Endothelial cell of umbilical vein (primary cell): Measurements from ENCODE around the gene ALKBH2. TPM values are rescaled to one million over a fixed set of nuclear protein-coding genes. Genes with fewer than 3 reads are reported as not detected.

ENCODE experiments used
- BruUV-seq: library from RNA; stranded (reverse); fragments of 400-500 nt; replicated peaks from 2 replicates; lab custom pipeline; 2021; lab: Mats Ljungman, UMichigan
- CTCF ChIA-PET: fragments of 300-600, 350-600 bp; sonication (Branson Sonifier 250); formaldehyde crosslinking; loops from one replicate; lab custom pipeline; 2021; ENCODE audit warnings: antibody characterized with exemption, inconsistent platforms; lab: Charles Lee
- POLR2A ChIA-PET: fragments of 300-600, 350-600 bp; sonication (Branson Sonifier 250); formaldehyde crosslinking; loops from one replicate; lab custom pipeline; 2021; ENCODE audit warnings: antibody characterized with exemption, inconsistent platforms; lab: Charles Lee
- DNase-seq: peaks from one replicate; pipeline ENCODE4 v3.0.0-alpha.2; 2011; ENCODE audit warnings: low read depth, low spot score
- FAIRE-seq: peaks from 2 replicates; lab custom pipeline; 2011; peaks lifted over from hg19 to GRCh38; lab: Jason Lieb, UNC
- H2AFZ ChIP-seq: 2 replicates; pipeline ENCODE4 v1.6.0; 2012; ENCODE audit warnings: low read depth, low read length, control low read depth, inconsistent platforms
- H3K27ac ChIP-seq: 2 replicates; pipeline ENCODE4 v1.5.1; 2011; ENCODE audit warnings: low read depth, mild to moderate bottlenecking, control low read depth, low read length, moderate library complexity; ENCODE audit not compliant: insufficient read depth
- H3K27me3 ChIP-seq, 2 experiments: 2 replicates each; pipeline versions ENCODE4 v1.6.0 to v1.6.1; 2011; ENCODE audit warnings: low read length in 2 of 2, mixed read lengths in 1 of 2; ENCODE audit not compliant: control insufficient read depth in 2 of 2, insufficient read depth in 2 of 2
- H3K36me3 ChIP-seq, 2 experiments: 2 replicates in 1 of 2; 3 replicates in 1 of 2; pipeline ENCODE4 v1.5.1; 2011; ENCODE audit warnings: low read length in 2 of 2, mild to moderate bottlenecking in 1 of 2, moderate library complexity in 1 of 2; ENCODE audit not compliant: control insufficient read depth in 2 of 2, insufficient read depth in 2 of 2; ENCODE audit errors: extremely low read depth in 1 of 2
- H3K4me1 ChIP-seq: 3 replicates; pipeline ENCODE4 v1.5.1; 2011; ENCODE audit warnings: mild to moderate bottlenecking, low read length; ENCODE audit not compliant: control insufficient read depth, insufficient read depth; ENCODE audit errors: extremely low read depth
- H3K4me2 ChIP-seq: 2 replicates; pipeline ENCODE4 v1.6.1; 2011; ENCODE audit warnings: low read length, control low read depth, mixed read lengths; ENCODE audit not compliant: insufficient read depth
- H3K4me3 ChIP-seq, 3 experiments: fragments of 200-600 bp in 1 of 3; sonication (generic), shearing (Covaris generic) in 1 of 3; replicated peaks in 1 of 3; 2 replicates each; pipeline ENCODE4 v1.5.1; 2011 to 2016; ENCODE audit warnings: control low read depth in 3 of 3, low read length in 3 of 3, mild to moderate bottlenecking in 2 of 3, inconsistent platforms in 1 of 3, low read depth in 1 of 3, moderate library complexity in 1 of 3; ENCODE audit not compliant: insufficient read depth in 1 of 3
- H3K79me2 ChIP-seq: 2 replicates; pipeline ENCODE4 v1.6.0; 2012; ENCODE audit warnings: low read length, inconsistent platforms; ENCODE audit not compliant: control insufficient read depth, insufficient read depth
- H3K9ac ChIP-seq: replicated peaks from 2 replicates; pipeline ENCODE3; 2011; ENCODE audit warnings: low read length, control low read depth; ENCODE audit not compliant: insufficient read depth; ENCODE audit errors: extremely low read depth
- H3K9me1 ChIP-seq: replicated peaks from 3 replicates; pipeline ENCODE4 v1.6.0; 2011; ENCODE audit warnings: mild to moderate bottlenecking, low read length; ENCODE audit not compliant: control insufficient read depth, insufficient read depth; ENCODE audit errors: extremely low read depth
- H3K9me3 ChIP-seq: replicated peaks from 2 replicates; pipeline ENCODE4 v1.5.1; 2012; ENCODE audit warnings: low read length, inconsistent platforms; ENCODE audit not compliant: control insufficient read depth, insufficient read depth
- H4K20me1 ChIP-seq: replicated peaks from 2 replicates; pipeline ENCODE3; 2011; ENCODE audit warnings: mild to moderate bottlenecking, low read length; ENCODE audit not compliant: control insufficient read depth, insufficient read depth; ENCODE audit errors: extremely low read depth
- EZH2 ChIP-seq: IDR thresholded peaks from 2 replicates; pipeline ENCODE4 v1.6.1; 2012; ENCODE audit warnings: borderline replicate concordance, low read depth, mild to moderate bottlenecking, moderate library complexity, low read length, inconsistent platforms; ENCODE audit not compliant: severe bottlenecking
- FOS ChIP-seq: IDR thresholded peaks from 2 replicates; pipeline ENCODE4 v1.6.1; 2011; ENCODE audit warnings: mild to moderate bottlenecking, low read length, moderate library complexity, borderline replicate concordance; ENCODE audit not compliant: insufficient read depth
- GATA2 ChIP-seq: IDR thresholded peaks from 2 replicates; pipeline ENCODE4 v1.7.0; 2011; ENCODE audit warnings: low read depth, mild to moderate bottlenecking, moderate library complexity, mixed read lengths, low read length; ENCODE audit not compliant: insufficient read length, insufficient read depth
- MYC ChIP-seq: IDR thresholded peaks from one replicate; pipeline ENCODE4 v1.6.1; 2011; ENCODE audit warnings: mild to moderate bottlenecking, low read depth, low read length
- POLR2A ChIP-seq: IDR thresholded peaks from 2 replicates; pipeline ENCODE4 v1.6.1; 2012; ENCODE audit warnings: low read depth, mild to moderate bottlenecking, control low read depth, low read length
- POLR2AphosphoS5 ChIP-seq: IDR thresholded peaks from 2 replicates; pipeline ENCODE4 v1.6.1; 2012; ENCODE audit warnings: low read depth, mild to moderate bottlenecking, control low read depth, low read length, moderate library complexity; ENCODE audit not compliant: insufficient read depth
- dilution Hi-C: fragments of 300-500 bp; cut with MboI; formaldehyde crosslinking; loops from one replicate; pipeline ENCODE4 v1.15.0; 2019; ENCODE audit warnings: low sequenced_read_pairs; ENCODE audit not compliant: extremely low pct_ligation_motif_present
- intact Hi-C: fragments of 100-400 bp; cut with micrococcal nuclease; formaldehyde crosslinking; loops from one replicate; pipeline ENCODE4 v1.10.0; 2022
- polyA plus RNA-seq, 4 experiments: library from polyadenylated mRNA; depleted of rRNA in 3 of 4; stranded (reverse) in 3 of 4; unstranded in 1 of 4; fragments of >200 nt; gene quantifications; 2 replicates each; pipeline versions ENCODE4 v1.2.1 to v1.2.3, GENCODE V29; 2011 to 2012; ENCODE audit warnings: missing spikeins in 1 of 4
- total RNA-seq: library from RNA; stranded (reverse); gene quantifications from 2 replicates; pipeline ENCODE4 v1.2.3, GENCODE V29; 2021
- TF ChIP-seq, protein P1 (sequence below), 2 donors: IDR thresholded peaks; 1 replicate in 1 of 2; 2 replicates in 1 of 2; pipeline ENCODE4 v1.5.1; 2011; ENCODE audit warnings: low read length in 2 of 2, mild to moderate bottlenecking in 2 of 2, moderate library complexity in 2 of 2, control low read depth in 1 of 2, inconsistent platforms in 1 of 2, low read depth in 1 of 2; ENCODE audit not compliant: insufficient read depth in 1 of 2; ENCODE audit errors: extremely low read depth in 1 of 2
- TF ChIP-seq, protein P2 (sequence below): IDR thresholded peaks from 2 replicates; pipeline ENCODE4 v1.6.1; 2011; ENCODE audit not compliant: insufficient read depth, insufficient read length

Gene ALKBH2
- total and polyA plus RNA-seq, 2 donors (not counting 3 experiments of a cell fraction or from before 2014, with no cell fraction given): 5.4 to 7.3 TPM

DNA sequence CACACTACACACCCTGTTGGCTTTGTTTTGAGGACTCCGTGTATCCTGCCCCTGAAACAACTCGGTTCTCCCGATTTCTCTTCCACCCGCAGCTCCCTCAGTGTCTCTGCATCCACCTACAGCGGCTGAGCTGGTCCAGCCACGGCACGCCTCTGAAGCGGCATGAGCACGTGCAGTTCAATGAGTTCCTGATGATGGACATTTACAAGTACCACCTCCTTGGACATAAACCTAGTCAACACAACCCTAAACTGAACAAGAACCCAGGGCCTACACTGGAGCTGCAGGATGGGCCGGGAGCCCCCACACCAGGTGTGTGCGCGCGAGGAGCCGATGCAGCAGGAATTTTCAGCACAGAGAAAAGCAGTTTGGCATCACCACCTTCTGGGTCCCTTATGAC is 10.5 kb downstream of the ALKBH2 start:
- dilution Hi-C loops: no loop called here
- BruUV-seq: no TSS peak
- intact Hi-C loops: no loop called here
- no peaks in the 10 kb centered on the region for H3K4me1 ChIP-seq
- H3K9me1 ChIP-seq: no peaks in the 10 kb centered on the region
- no peaks in the 10 kb centered on the region for H4K20me1 ChIP-seq
- FAIRE-seq: no peak
- no peak overlapping the region for H2AFZ ChIP-seq
- no peak overlapping the region for H3K4me3 ChIP-seq
- no peaks in the 10 kb centered on the region for H3K27me3 ChIP-seq
- no peak overlapping the region for H3K9ac ChIP-seq
- H3K27ac ChIP-seq: no peak overlapping the region
- no peaks in the 10 kb centered on the region for H3K9me3 ChIP-seq
- POLR2A ChIA-PET: no interaction called here
- no peak for DNase-seq
- CTCF ChIA-PET: no interaction called here
- no peak overlapping the region for H3K4me2 ChIP-seq
- no peak for TF ChIP-seq MYC
- no peak for TF ChIP-seq POLR2A
- TF ChIP-seq FOS: no peak
- TF ChIP-seq GATA2: no peak
- TF ChIP-seq, protein P1, sequence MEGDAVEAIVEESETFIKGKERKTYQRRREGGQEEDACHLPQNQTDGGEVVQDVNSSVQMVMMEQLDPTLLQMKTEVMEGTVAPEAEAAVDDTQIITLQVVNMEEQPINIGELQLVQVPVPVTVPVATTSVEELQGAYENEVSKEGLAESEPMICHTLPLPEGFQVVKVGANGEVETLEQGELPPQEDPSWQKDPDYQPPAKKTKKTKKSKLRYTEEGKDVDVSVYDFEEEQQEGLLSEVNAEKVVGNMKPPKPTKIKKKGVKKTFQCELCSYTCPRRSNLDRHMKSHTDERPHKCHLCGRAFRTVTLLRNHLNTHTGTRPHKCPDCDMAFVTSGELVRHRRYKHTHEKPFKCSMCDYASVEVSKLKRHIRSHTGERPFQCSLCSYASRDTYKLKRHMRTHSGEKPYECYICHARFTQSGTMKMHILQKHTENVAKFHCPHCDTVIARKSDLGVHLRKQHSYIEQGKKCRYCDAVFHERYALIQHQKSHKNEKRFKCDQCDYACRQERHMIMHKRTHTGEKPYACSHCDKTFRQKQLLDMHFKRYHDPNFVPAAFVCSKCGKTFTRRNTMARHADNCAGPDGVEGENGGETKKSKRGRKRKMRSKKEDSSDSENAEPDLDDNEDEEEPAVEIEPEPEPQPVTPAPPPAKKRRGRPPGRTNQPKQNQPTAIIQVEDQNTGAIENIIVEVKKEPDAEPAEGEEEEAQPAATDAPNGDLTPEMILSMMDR (IDR thresholded peaks at IDR 0.05; ENCODE audit: extremely low read depth in 1 of 2, insufficient read depth in 1 of 2, low read depth in 1 of 2, low read length in 2 of 2): no peak
- TF ChIP-seq, protein P2, sequence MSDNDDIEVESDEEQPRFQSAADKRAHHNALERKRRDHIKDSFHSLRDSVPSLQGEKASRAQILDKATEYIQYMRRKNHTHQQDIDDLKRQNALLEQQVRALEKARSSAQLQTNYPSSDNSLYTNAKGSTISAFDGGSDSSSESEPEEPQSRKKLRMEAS: no peak
- no peak for TF ChIP-seq EZH2
- TF ChIP-seq POLR2AphosphoS5: no peak
- H3K79me2 ChIP-seq: no peaks in the 10 kb centered on the region
- H3K36me3 ChIP-seq: peaks cover 10 to 19% of the 10 kb centered on the region in 2 experiments
